Middle frontal gyrus (tissue), 1 donor: Measurements from ENCODE around the gene SNAP25.

Experiments used
- DNase-seq: peaks from one replicate; pipeline ENCODE4 v3.0.0-alpha.2; 2015; ENCODE audit warnings: low spot score; ENCODE audit errors: extremely low spot score

Gene SNAP25

GRCh38 chr20:10216146-10216791, 2.4 kb upstream of the SNAP25 start:
- no peak for DNase-seq

GRCh38 chr20:10217721-10218410, 764 bp upstream of the SNAP25 start:
- peak; percentile 69 for DNase-seq

- no peak for DNase-seq
Measured at GRCh38 chr20:10219452-10219791, 792 bp downstream of the SNAP25 start.

- DNase-seq, result no peak
Measured at GRCh38 chr20:10219993-10220750, 1.5 kb downstream of the SNAP25 start.

GRCh38 chr20:10221021-10221420, 2.4 kb downstream of the SNAP25 start:
- DNase-seq, result no peak

GRCh38 chr20:10225439-10226060, 6.9 kb downstream of the SNAP25 start:
- DNase-seq, result no peak

GRCh38 chr20:10228330-10228729, 9.7 kb downstream of the SNAP25 start:
- DNase-seq, result no peak

GRCh38 chr20:10231290-10231689, 12.7 kb downstream of the SNAP25 start:
- no peak for DNase-seq

GRCh38 chr20:10236540-10237533, 18.2 kb downstream of the SNAP25 start:
- DNase-seq, result no peak

- DNase-seq, result no peak
Measured at GRCh38 chr20:10239954-10240353, 21.3 kb downstream of the SNAP25 start.

- no peak for DNase-seq
Measured at GRCh38 chr20:10240655-10241054, 22.0 kb downstream of the SNAP25 start.

- no peak for DNase-seq
Measured at GRCh38 chr20:10242166-10242565, 23.5 kb downstream of the SNAP25 start.

GRCh38 chr20:10247440-10247839, 28.8 kb downstream of the SNAP25 start:
- no peak for DNase-seq

GRCh38 chr20:10249048-10249770, 30.6 kb downstream of the SNAP25 start:
- no peak for DNase-seq

- DNase-seq, result no peak
Measured at GRCh38 chr20:10249822-10250221, 31.2 kb downstream of the SNAP25 start.

- DNase-seq, result no peak
Measured at GRCh38 chr20:10250902-10251301, 32.3 kb downstream of the SNAP25 start.

- no peak for DNase-seq
Measured at GRCh38 chr20:10253780-10254179, 35.1 kb downstream of the SNAP25 start.

GRCh38 chr20:10255846-10256245, 37.2 kb downstream of the SNAP25 start:
- no peak for DNase-seq

- DNase-seq, result no peak
Measured at GRCh38 chr20:10259166-10259565, 40.5 kb downstream of the SNAP25 start.

- DNase-seq, result no peak
Measured at GRCh38 chr20:10260316-10260715, 41.7 kb downstream of the SNAP25 start.
